ENCODE data around the gene HSF2BP.
A peak's percentile ranks its signal among the peaks of the same experiment; 100 is the strongest.
"Not testable (repeated sequence)": the region's sequence is repeated elsewhere in the genome, so short reads cannot be mapped to it uniquely, and the experiment has no call there.

Gene HSF2BP

DNA sequence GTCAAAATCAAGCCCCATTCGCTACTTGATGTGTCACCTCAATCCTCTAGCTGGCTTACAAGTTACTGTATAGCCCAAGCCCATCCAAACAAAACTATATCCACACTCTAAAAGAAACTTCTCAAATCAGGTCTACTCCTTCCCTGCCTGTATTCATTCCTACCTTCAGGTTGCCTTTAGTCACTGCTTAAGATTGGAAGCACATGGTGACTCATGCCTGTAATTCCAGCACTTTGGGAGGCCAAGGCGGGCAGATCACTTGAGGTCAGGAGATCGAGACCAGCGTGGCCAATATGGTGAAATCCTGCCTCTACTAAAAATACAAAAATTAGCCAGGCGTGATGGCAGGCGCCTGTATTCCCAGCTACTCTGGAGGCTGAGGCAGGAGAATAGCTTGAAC is 7.4 kb downstream of the HSF2BP start:
- not testable (repeated sequence) for H3K27me3 Mint-ChIP-seq (ENCODE audit: low read depth)

GRCh38 chr21:43648171-43648570 is 11.1 kb downstream of the HSF2BP start:
- no peaks in the 10 kb centered on the region for H3K36me3 Mint-ChIP-seq (ENCODE audit: low read depth)
- no peaks in the 10 kb centered on the region for H3K9me3 Mint-ChIP-seq
- H3K27ac Mint-ChIP-seq = no peak overlapping the region
- H3K4me3 Mint-ChIP-seq = no peak overlapping the region
- H3K27me3 Mint-ChIP-seq (ENCODE audit: low read depth) = peaks cover 10% of the 10 kb centered on the region
- H3K4me1 Mint-ChIP-seq (ENCODE audit: low read depth) = peaks cover 18% of the 10 kb centered on the region
- DNase-seq (ENCODE audit: low spot score) = no peak

More for the DNA sequence above, 7.4 kb downstream of the HSF2BP start:
- not testable (repeated sequence) for H3K27ac Mint-ChIP-seq; H3K9me3 Mint-ChIP-seq; H3K4me1 Mint-ChIP-seq (ENCODE audit: low read depth); H3K4me3 Mint-ChIP-seq; H3K36me3 Mint-ChIP-seq (ENCODE audit: low read depth); DNase-seq (ENCODE audit: low spot score)

- Mint-ChIP-seq H3K4me1 (ENCODE audit: low read depth) (peaks cover 18% of the 10 kb centered on the region), H3K4me3 (peak overlapping the region; percentile 41), H3K36me3 (ENCODE audit: low read depth) (no peaks in the 10 kb centered on the region), H3K27ac (peak overlapping the region; percentile 7), H3K9me3 (no peaks in the 10 kb centered on the region), H3K27me3 (ENCODE audit: low read depth) (peaks cover 10% of the 10 kb centered on the region)
- DNase-seq (ENCODE audit: low spot score) = peak; percentile 80
Observed at GRCh38 chr21:43646550-43647260, 12.6 kb downstream of the HSF2BP start.

DNA sequence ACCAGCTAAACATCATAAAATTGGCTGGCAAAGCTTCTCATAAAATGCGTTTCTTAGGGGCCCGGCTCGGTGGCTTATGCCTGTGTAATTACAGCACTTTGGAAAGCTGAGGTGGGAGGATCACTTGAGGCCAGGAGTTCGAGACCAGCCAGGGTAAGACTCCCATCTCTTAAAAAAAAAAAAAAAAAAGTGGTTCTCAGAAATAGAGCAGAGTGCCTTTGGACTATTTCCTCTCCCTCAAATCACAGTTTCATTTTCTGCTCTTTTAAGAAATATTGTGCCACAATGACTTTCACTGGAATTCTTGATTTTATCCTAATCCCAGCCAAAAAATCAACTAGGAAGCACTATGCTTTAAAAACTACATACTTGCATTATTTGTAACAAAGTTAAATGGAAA is 13.3 kb downstream of the HSF2BP start:
- H3K9me3 Mint-ChIP-seq = no peaks in the 10 kb centered on the region
- H3K27ac Mint-ChIP-seq = no peak overlapping the region
- H3K4me1 Mint-ChIP-seq (ENCODE audit: low read depth) = peaks cover 18% of the 10 kb centered on the region
- no peak for DNase-seq (ENCODE audit: low spot score)
- H3K36me3 Mint-ChIP-seq (ENCODE audit: low read depth) = no peaks in the 10 kb centered on the region
- peak overlapping the region; percentile 41 for H3K4me3 Mint-ChIP-seq
- peaks cover 10% of the 10 kb centered on the region for H3K27me3 Mint-ChIP-seq (ENCODE audit: low read depth)

- H3K9me3 Mint-ChIP-seq = no peaks in the 10 kb centered on the region
- DNase-seq (ENCODE audit: low spot score) = peak; percentile 25
- H3K4me3 Mint-ChIP-seq = peak overlapping the region; percentile 33
- H3K36me3 Mint-ChIP-seq (ENCODE audit: low read depth) = no peaks in the 10 kb centered on the region
- H3K27me3 Mint-ChIP-seq (ENCODE audit: low read depth) = peaks cover 10% of the 10 kb centered on the region
- H3K27ac Mint-ChIP-seq = no peak overlapping the region
- peaks cover 18% of the 10 kb centered on the region for H3K4me1 Mint-ChIP-seq (ENCODE audit: low read depth)
Observed at GRCh38 chr21:43645136-43645891, 14.0 kb downstream of the HSF2BP start.

DNA sequence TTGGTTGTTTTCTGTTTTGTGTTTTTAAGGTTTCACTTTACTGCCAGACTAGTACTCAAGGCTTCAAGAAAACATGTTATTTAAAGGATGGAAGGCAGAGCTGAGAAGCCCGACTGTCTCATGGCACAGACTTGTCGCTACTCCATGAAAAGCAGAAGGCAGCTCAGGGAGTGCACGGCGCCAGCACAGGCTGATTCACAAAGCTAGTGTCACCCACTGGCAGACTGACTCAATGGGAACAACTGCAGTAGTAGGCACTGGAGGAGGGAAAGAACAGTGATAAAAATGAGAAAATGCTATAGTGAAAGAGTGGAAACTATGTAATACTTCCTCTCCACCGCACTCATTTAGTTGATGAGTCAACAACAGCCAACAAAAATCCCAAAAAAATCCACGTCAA is 14.7 kb downstream of the HSF2BP start:
- Mint-ChIP-seq H3K27me3 (ENCODE audit: low read depth) (peaks cover 10% of the 10 kb centered on the region), H3K4me3 (no peak overlapping the region), H3K36me3 (ENCODE audit: low read depth) (no peaks in the 10 kb centered on the region), H3K27ac (no peak overlapping the region), H3K9me3 (no peaks in the 10 kb centered on the region), H3K4me1 (ENCODE audit: low read depth) (peaks cover 18% of the 10 kb centered on the region)
- no peak for DNase-seq (ENCODE audit: low spot score)

- Mint-ChIP-seq H3K27ac (no peak overlapping the region), H3K4me1 (ENCODE audit: low read depth) (peaks cover 18% of the 10 kb centered on the region), H3K9me3 (no peaks in the 10 kb centered on the region), H3K4me3 (no peak overlapping the region), H3K36me3 (ENCODE audit: low read depth) (no peaks in the 10 kb centered on the region), H3K27me3 (ENCODE audit: low read depth) (peaks cover 10% of the 10 kb centered on the region)
- no peak for DNase-seq (ENCODE audit: low spot score)
Observed at GRCh38 chr21:43644071-43644470, 15.2 kb downstream of the HSF2BP start.

GRCh38 chr21:43643193-43643592 is 16.1 kb downstream of the HSF2BP start:
- Mint-ChIP-seq H3K4me3 (no peak overlapping the region), H3K4me1 (ENCODE audit: low read depth) (peaks cover 18% of the 10 kb centered on the region), H3K27me3 (ENCODE audit: low read depth) (peaks cover 6% of the 10 kb centered on the region), H3K9me3 (no peaks in the 10 kb centered on the region), H3K36me3 (ENCODE audit: low read depth) (no peaks in the 10 kb centered on the region), H3K27ac (no peak overlapping the region)
- DNase-seq (ENCODE audit: low spot score) = no peak

DNA sequence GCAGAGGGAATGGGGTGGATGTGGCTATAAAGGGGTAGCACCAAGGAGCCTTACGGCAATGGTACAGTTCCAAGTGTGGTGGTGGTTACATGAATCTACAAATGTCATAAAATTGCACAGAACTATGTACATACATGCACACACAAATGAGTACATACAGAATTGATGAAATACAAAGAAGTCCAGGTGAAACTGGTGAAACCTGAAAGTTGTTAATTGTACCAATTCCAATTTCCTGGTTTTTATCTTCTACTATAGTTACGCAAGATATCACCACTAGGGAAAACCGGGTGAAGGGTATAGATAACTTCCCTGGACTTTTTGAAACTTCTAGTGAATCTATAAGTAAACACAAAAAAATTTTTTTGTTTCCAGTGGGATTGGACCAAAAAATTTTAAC is 18.9 kb downstream of the HSF2BP start:
- no peaks in the 10 kb centered on the region for H3K9me3 Mint-ChIP-seq
- H3K36me3 Mint-ChIP-seq (ENCODE audit: low read depth) = no peaks in the 10 kb centered on the region
- no peak for DNase-seq (ENCODE audit: low spot score)
- no peak overlapping the region for H3K4me3 Mint-ChIP-seq
- peaks cover 7% of the 10 kb centered on the region for H3K27me3 Mint-ChIP-seq (ENCODE audit: low read depth)
- peaks cover 2% of the 10 kb centered on the region for H3K4me1 Mint-ChIP-seq (ENCODE audit: low read depth)
- no peak overlapping the region for H3K27ac Mint-ChIP-seq

DNA sequence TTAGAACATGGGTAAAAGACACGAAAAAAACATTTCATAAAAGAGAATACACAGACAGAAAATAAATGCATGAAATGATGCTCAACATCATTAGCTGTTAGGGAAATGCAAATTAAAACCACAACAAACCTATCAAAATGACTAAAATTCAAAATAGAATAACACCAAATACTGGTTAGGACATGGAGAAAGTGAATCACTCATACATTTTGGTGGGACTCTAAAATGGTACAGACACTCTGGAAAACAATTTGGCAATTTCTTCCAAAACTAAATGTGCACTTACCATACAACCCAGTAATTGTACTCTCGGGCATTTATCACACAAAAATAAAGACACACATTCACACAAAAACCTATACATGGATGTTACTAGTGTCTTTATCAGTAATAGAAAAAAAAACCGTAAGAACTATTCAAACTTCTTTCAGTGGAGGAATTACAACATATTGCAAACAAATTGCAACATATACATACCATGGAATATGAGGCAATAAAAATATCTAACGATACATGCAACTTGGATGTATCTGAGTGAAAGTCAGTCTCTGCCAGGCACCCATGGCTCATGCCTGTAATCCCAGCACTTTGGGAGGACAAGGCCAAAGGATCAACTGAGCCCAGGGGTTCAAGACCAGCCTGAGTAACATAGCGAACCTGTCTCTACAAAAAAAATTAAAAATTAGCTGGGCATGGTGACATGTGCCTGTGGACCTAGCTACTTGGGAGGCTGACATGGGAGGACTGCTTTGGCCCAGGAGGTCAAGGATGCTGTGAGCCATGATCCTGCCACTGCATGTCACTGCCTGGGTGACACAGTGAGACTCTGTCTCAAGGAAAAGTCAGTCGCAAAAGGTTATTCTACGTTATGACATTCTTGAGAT is 19.6 kb downstream of the HSF2BP start:
- Mint-ChIP-seq H3K36me3 (ENCODE audit: low read depth) (no peaks in the 10 kb centered on the region), H3K27ac (no peak overlapping the region), H3K27me3 (ENCODE audit: low read depth) (peaks cover 7% of the 10 kb centered on the region), H3K4me1 (ENCODE audit: low read depth) (no peaks in the 10 kb centered on the region), H3K9me3 (no peaks in the 10 kb centered on the region), H3K4me3 (no peak overlapping the region)
- no peak for DNase-seq (ENCODE audit: low spot score)

- peaks cover 4% of the 10 kb centered on the region for H3K27me3 Mint-ChIP-seq (ENCODE audit: low read depth)
- no peak for DNase-seq (ENCODE audit: low spot score)
- H3K4me1 Mint-ChIP-seq (ENCODE audit: low read depth) = no peaks in the 10 kb centered on the region
Observed at GRCh38 chr21:43637530-43638158, 21.6 kb downstream of the HSF2BP start.

GRCh38 chr21:43635436-43635835 is 23.9 kb downstream of the HSF2BP start:
- no peaks in the 10 kb centered on the region for H3K4me1 Mint-ChIP-seq (ENCODE audit: low read depth)
- H3K9me3 Mint-ChIP-seq = no peaks in the 10 kb centered on the region
- no peak for DNase-seq (ENCODE audit: low spot score)
- no peaks in the 10 kb centered on the region for H3K36me3 Mint-ChIP-seq (ENCODE audit: low read depth)
- H3K4me3 Mint-ChIP-seq = no peak overlapping the region
- H3K27ac Mint-ChIP-seq = no peak overlapping the region
- H3K27me3 Mint-ChIP-seq (ENCODE audit: low read depth) = peaks cover 5% of the 10 kb centered on the region

More at GRCh38 chr21:43637530-43638158, 21.6 kb downstream of the HSF2BP start:
- H3K4me3 Mint-ChIP-seq = no peak overlapping the region
- H3K9me3 Mint-ChIP-seq = no peaks in the 10 kb centered on the region
- no peaks in the 10 kb centered on the region for H3K36me3 Mint-ChIP-seq (ENCODE audit: low read depth)
- H3K27ac Mint-ChIP-seq = no peak overlapping the region

GRCh38 chr21:43634618-43635017 is 24.7 kb downstream of the HSF2BP start:
- Mint-ChIP-seq H3K27me3 (ENCODE audit: low read depth) (peaks cover 5% of the 10 kb centered on the region), H3K27ac (no peak overlapping the region), H3K36me3 (ENCODE audit: low read depth) (no peaks in the 10 kb centered on the region), H3K9me3 (no peaks in the 10 kb centered on the region), H3K4me1 (ENCODE audit: low read depth) (no peaks in the 10 kb centered on the region), H3K4me3 (no peak overlapping the region)
- no peak for DNase-seq (ENCODE audit: low spot score)

All from T-helper 2 cell treated with Interferon-gamma antibody and Interleukin-4, amounts not matched to agents 5 μg/mL and 100 μg/mL, for 36 hours (primary cell).